Measurements from ENCODE around the gene CSNK1G1. TPM values are rescaled to one million over a fixed set of nuclear protein-coding genes. Genes with fewer than 3 reads are reported as not detected.

The CSNK1G1 gene
- total RNA-seq, 1 experiment from 2014 or later = 33.8 TPM

DNA sequence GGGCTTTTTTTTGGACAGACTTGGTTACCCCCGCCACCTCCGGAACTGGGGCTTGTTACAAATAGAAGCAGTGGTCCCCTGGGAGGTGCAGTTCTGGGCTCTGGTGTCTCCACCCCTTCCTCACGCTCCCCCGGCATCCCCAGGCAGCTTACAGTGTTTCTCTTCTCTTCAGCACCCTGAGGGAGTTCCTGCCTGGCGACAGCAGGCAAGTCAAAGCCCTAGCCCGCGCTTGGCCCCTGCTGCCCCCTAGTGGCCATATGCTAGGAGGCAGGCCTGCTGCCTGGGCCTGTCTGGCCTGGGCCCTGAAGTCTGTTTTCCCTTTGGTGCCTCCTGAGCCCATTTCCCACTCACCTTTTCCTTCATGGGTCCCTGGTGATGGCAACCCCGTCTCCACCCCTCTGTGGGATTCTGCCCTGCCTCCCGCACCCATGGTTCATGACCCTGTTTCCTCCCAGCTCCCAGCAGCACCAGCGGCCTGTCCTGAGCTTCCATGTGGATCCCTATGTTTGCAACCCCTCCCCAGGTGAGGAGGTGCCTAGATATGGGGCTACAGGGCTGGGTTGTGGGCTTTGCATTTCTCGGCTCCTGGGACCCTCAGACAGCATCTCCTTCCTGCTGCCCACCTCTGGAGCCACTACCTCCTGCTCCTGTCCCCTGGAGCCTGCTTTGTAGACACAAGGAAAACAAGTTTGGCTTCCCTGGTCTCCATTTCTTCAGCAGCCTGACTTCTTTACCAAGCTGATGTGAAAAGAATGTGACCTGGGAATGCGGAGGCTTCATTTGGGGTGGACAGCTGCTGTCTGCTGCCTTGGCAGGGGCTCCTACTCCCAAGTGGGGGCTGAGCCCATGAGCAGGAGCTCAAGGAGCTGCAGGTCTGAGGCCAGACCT, 202.2 kb downstream of the CSNK1G1 start:
- DNase-seq (ENCODE audit: low read depth) = peak; percentile 82

DNA sequence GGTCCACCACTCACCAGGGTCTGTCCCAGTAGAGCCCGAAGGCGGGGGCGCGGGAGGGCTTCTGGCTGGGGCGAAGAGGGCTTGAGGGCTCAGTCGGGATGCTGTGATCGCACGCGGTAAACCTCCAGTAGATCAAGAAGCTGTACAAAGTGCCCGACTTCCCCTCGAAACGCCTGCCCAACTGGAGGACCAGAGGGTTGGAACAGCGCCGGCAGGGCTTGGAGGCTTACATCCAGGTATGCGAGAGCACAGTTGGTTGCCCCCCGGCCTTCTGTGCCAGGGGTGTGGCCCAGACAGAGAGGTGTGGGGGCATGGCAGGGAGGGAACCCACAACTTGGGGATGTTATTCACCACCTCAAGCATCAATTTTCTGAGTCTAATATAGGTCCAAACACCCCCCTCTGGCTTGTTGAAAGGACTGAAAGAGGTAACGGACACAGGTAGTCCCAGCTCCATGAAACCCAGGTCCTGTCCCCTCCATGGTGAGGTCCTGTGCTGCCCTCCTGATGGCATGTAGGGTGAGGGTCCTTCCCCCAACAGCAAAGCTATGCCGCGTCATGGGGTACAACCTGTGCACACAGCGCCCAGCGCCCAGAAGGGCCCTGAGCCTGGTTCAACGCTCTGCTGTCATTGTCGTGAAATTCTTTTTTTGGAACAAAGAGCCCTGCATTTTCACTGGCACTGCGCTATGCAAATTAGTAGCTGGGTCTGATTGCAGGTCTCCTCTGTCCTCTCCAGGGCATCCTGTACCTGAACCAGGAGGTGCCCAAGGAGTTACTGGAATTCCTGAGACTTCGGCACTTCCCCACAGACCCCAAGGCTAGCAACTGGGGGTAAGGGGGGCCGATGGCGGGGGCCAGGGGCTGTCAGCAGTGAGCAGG, 203.2 kb downstream of the CSNK1G1 start:
- no peak for DNase-seq (ENCODE audit: low read depth)

DNA sequence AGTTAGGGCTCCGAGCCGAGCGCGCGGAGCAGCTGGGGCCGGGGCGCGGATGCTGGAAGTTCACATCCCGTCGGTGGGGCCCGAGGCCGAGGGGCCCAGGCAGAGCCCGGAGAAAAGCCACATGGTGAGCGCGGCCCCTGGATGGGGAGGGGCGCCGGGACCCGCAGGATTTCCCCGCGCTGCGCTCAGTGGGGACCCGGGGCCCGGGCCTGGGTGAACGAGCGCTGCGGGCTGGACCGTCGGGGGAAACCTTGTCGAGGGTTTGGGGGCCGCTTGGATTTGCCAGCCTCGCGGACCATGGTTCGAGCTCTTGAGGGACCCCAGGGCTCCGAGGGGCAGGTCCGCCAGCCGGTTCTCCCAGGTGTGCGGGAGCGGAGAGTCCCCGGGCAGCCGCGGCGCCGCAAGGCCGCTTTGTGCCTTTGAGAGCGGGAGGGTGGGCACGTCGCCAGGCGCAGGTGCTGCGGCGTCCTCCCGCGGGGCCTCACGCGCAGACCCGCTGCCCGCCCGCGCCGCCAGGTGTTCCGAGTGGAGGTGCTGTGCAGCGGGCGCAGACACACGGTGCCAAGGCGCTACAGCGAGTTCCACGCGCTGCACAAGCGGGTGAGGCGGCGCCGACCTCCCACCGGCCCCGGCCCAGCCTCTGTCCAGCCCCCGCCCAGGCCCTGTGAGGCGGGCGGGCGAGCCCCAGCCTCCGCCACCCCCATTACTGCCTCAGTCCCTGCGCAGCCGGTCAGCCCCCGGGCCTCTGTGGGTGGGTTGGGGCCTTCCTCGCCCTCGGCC, 204.1 kb downstream of the CSNK1G1 start, which contains the start of gene SNX22:
Gene SNX22 (plus strand): TSS at position 5 of the 780 bp plus-strand sequence. CDS start 45 bp downstream, at position 50.
- DNase-seq (ENCODE audit: low read depth) = no peak

DNA sequence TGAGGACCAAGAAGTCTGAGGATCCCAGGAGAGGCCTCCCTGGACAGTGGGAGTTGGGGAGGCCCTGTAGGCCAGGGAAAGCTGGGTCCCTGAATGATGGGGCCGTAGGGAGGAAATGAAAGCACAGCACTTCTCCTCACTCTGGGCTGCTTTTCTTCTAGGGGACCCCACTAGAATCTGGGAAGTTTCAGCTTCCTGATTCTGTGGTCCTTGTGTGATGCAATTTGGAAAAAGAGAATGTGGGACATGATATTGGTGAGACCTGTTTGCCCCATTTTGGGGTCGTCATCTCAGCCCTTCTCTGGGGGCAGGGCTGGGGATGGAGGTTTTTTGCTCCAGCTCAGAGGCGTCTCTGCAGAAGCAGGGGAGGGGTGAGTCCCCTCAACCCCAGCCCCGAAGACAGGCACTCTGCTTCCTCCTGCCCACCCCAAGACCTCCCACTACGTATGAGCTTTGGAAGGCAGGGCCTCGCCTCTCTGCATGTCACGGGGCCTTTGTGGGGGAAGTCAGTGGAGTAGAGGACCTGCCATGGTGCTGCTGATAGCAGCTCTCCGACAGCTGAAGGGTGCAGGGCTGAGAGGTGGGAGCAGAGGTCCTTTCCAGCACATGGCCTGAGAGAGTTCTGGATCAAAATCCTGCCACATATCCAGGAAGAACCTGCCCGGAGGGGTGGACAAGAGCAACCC, 205.9 kb downstream of the CSNK1G1 start:
- DNase-seq (ENCODE audit: low read depth) = no peak

DNA sequence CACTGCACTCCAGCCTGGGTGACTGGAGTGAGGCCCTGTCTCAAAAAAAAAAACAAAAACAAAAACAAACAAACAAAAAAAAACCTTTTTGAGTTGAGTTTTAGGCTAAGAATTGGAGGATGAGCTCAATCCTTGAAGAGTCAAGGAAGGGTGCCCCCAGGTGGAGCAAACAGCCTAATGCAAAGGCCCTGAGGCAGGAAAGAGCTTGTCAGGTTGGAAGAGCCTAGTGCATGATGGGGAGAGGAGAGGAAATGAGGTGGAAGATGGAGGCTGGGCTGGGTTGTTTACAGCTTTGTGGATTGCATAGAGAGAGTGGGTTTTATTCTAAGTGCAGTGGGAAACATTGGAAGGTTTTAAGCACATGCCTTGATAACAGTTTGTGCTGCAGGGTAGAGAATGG, 206.5 kb downstream of the CSNK1G1 start:
- DNase-seq (ENCODE audit: low read depth) = peak; percentile 61

DNA sequence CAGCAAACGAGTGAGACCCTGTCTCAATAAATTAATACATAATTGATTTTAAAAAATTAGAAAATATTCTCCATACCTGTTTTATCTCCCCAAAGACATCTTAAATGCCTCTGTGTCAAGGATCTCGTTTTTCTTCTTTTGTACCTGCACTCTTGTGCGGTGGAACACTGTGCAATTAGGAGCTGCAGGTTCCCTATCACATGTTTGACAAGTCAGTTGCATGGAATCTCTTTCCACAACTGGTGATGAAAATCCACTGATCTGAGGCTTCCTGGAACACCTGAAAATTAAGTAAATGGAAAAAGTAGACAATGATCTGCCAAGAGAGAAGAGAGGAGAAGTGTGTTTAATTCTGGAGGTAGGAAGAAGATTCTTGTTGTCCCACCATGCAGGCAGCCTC, 207.4 kb downstream of the CSNK1G1 start:
- no peak for DNase-seq (ENCODE audit: low read depth)

DNA sequence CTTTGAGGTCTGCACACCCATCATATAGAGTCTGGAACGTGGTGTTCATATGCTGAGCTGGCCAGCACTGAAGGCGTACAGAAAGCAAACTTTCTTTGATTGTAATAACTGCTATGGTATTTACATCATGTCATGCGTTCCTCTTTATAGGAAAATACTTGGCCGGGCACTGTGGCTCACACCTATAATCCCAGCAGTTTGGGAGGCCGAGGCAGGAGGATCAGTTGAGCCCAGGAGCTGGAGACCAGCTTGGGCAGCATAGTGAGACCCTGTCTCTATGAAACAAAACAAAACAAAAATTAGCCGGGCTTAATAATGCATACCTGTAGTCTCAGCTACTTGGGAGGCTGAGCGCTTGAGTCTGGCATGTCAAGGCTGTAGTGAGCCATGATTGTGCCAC, 207.8 kb downstream of the CSNK1G1 start:
- DNase-seq (ENCODE audit: low read depth) = no peak

DNA sequence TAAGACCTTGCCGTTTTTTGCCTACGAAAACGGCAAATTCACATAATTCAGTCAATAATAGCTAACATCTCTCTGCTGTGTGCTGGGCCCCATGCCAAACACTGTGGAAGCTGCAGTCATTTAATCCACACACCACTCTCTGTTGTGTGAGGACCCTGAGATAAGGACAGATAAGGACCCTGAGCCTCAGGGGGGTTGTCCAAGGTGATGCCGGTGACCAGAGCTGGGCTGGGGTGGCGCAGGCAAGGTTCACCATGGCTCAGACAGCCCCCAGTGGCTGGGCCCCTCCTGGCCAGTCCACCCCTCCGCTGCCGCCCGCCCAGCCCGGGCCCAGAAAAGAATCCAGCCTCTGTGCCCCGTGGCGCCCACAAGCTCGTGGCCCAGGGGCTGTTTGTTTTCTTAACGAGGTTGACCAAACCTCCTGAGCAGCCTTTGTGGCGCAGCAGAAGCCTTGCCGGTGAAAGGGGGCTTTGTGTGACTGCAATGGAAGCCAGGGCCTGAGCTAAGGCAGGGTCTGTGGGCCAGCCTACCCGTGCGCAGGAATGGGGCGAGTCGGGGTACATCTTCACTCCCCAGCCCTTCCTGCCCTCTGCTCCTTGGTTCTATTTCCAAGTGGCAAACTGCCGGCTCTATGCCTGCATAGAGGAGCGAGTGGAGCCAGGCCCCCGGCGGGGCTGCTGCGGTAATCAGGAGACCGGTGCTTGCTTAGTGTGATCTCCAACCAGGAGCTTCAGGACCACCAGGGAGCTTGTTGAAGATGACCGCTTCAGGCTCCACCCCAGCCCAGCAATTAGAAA, 208.9 kb downstream of the CSNK1G1 start:
- no peak for DNase-seq (ENCODE audit: low read depth)

DNA sequence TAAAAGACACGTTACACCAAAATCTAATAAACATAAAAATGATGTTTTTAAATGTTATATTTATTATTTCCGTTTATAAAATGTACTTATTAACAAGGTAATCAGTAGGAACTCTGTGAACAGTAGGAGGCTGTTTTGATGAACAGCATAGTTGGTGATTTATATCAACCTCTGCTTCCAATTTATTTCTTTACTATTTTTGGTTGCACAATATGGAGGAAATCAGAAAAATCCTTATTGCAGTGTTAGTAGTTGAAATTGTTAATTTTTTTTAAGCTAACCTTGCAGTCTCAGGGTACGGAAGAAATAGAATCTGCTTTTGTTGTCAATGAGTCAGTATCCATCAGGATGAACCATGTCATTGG, 209.5 kb downstream of the CSNK1G1 start:
- no peak for DNase-seq (ENCODE audit: low read depth)

DNA sequence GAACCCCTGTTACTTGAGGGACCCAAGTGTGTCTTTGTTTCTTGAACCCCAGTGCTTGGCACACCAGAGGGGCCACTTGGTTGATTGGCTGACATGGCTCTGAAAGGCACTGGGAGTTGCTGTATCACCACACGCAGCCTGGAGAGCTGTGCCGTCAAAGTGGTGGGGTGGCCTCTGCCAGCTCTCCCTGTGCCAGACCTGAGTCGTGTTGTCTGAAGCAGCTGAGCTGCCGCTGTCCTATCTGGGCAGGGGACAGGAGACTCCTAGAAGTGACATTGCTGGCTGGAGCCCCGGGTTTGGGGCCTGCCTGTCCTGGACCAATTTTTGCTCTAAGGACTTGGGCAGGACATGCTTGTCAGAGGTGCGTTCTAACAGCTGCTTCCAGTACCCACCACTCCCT, 209.9 kb downstream of the CSNK1G1 start:
- DNase-seq (ENCODE audit: low read depth) = no peak

DNA sequence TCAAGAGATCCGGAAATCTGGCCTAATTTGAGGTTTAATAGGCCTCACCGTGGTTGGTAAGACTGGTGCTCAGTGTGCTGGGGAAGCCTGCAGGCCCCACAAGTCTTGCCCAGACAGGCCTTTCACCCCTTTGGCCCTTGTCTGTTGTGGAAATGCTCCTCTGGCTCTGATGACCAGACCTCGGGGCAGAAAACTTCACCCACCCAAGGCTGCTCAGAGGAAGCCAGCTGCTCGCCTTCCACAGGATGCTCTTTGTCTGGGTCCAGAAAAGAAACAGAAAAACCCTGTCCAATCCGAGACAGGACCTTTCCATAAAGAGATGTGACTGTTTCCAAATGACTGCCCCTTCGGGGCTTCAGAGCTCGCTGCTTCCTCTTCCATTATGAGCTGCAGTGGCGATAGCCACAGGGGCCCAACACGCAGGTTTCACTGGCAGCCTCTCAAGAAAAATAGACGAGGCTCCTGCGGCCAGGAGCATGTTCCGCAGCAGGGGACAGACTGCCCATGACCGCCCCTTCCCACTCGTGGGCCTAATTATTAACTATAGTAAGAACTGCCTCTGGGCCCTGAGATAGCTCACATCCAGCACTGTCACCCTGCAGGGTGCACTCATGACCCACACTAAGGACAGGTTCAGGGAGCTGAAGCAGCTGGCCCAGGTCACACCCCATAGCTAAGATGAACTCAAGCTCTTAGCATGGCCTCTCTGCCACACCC, 211.2 kb downstream of the CSNK1G1 start:
- DNase-seq (ENCODE audit: low read depth) = no peak

DNA sequence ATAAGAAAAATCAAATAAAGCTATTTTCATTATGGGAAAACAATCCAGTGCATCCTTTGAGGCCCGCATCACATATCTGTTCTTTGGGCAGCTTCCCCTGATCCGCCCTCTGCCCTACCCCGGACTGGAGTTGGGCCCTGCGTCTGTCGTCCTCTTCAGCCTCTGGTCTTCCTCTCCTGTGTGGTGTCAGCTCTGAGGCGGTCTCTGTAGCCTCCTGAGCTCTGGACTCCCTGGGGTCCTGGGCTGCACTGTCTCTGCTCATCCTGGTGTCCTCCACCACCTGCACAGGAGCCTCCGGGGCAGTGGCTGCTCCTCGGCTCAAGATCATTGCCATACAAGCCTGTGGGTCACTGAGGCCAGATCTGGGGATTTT, 211.8 kb downstream of the CSNK1G1 start:
- no peak for DNase-seq (ENCODE audit: low read depth)

DNA sequence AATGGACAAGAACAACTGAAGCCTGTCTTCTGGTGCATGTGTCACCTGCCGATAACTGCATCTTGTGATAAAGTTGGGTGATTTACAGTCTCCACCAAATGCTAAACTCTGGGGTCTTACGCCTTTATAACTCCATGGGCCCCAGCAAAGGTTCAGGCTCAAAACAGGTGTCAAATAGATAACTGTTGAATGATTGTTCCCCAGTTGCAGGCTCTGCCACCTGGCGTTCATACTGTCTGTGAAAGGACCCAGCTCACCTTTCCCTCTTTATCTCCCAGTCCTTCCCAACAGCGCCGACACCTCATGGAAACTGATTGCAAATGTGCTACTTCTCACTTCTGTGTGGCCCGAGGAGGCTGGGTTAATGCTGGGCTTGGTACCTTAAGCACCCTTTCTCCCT, 212.7 kb downstream of the CSNK1G1 start:
- no peak for DNase-seq (ENCODE audit: low read depth)

DNA sequence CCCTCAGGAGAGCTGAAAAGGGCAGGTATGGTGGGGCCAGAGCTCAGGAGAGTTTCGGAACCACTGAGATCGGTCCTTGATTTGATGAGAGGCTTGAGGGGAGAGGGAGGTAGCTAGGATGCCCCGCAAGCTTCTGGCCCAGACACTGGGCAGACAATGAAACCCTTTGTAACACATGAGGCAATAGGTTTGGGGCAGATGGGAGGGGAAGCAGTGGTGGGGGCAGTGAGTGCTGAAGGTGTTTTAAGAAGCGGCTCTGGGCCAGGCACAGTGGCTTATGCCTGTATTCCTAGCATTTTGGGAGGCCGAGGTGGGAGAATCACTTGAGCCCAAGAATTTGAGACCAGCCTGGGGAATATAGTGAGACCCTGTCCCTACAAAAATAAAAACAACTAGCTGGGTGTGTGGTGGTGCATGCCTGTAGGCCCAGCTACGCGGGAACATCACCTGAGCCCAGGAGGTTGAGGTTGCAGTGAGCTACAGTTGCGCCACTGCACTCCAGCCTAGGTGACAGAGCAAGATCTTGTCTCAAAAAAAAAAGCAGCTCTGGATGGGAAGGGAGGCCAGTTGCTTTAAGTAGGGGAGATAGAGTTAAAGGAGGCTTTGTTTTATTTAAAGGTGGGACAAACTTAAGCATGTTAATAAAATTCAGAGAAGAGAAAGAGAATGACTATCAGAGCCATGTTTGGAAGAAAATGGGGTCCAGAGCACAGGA, 214.0 kb downstream of the CSNK1G1 start:
- no peak for DNase-seq (ENCODE audit: low read depth)

DNA sequence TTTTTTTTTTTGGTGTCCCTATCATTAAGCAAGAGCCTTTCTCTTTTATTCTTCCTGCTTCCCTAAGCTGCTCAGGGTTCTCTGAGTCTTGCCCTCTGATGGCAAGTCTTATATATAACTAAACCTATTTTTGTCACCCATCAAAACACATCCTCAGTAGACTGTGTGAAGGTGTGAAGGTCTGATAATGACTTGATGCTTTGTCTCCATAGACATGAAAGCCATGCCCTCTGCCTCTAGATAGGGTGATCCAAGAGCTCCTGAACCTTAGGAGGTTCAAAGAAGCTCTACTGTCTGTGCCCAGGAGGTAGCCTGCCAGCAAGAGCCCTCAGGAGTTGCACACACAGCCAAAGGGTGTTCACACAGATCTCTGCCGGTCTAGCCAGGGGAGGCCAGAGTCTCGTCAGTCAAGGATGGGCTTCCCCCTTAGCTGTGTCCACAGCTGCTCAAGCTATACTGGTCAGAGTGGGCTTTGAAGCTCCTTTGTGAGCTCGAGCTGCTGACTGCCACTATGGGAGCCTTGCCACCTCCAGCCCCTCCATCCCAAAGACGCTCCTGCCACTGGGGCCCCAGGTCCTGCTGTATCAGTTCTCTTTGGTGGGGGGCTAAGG, 217.5 kb downstream of the CSNK1G1 start:
- no peak for DNase-seq (ENCODE audit: low read depth)

DNA sequence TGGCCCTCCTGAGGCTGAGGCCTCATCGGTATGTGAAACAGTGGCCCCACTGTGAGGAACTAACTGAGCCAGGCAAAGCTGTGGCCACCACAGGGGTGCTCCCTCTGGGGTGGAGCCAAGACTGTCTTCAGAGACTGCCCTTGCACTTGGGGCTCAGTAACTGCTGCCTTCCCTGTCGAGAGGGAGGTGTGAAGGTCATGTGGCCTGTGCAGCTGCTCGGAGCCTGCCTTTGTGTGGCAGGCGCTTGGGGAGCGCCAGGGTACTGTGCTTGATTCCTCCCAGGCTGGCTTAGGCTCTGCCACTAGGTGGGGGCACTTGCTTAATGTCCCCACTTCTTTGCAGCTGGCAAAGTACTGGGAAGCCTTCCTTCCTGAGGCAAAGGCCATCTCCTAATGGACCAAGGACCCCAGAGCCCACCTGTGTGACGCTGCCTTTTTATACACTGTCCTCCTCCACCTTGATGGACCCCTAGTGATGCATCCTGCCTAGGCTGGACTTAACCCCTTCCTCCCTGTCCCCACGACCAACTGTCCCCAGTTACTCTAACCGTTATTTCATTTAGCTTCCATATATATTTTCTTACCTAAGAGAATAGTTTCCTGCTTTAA, 218.6 kb downstream of the CSNK1G1 start:
- no peak for DNase-seq (ENCODE audit: low read depth)

DNA sequence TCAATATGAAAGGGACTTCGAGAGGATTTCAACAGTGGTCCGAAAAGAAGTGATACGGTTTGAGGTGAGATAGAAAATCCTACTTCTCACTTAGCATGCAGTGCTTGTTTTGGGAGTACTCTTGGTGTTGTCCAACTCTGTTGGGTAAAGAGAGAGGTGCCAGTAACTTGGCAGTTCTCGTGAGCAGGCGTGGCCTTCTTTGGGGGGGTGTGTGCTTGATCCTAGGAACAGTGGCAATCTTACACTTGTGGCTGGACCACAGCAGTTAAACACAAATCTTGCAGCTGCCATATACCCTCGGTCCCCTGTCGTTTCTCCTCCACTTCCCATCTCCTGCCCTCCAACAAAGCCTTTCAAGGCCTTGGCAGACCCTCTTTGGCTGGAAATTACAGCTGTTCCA, 219.6 kb downstream of the CSNK1G1 start:
- DNase-seq (ENCODE audit: low read depth) = no peak

DNA sequence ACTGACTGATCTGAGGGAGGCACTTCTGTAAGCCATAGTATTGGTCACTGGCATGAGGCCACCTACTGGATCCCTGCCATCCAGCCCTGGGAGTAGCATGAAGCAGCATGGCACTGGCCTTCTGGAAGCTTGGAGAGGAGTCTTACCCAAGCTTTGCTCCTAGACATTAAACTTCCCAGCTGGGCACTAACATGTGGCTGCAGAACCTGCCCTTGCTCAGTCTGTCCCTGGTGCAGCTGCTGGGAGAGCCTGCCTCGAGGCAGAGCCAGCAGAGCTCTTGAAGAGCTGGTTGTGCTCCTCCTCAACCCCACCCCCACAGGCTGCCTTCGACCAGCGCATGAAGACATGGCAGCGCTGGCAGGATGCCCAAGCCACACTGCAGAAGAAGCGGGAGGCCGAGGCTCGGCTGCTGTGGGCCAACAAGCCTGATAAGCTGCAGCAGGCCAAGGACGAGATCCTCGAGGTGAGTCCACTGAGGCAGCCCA, 221.6 kb downstream of the CSNK1G1 start:
- DNase-seq (ENCODE audit: low read depth) = peak; percentile 34
